GM12864 (cell line): ENCODE data around the gene TMEM203.

Experiments used
- DNase-seq: peaks from one replicate; pipeline ENCODE4 v3.0.0-alpha.2; 2011; ENCODE audit warnings: low read depth
- H3K4me3 ChIP-seq: 2 replicates; pipeline ENCODE4 v1.5.1; 2011; ENCODE audit warnings: mild to moderate bottlenecking, low read depth, low read length, control low read depth
- TF ChIP-seq, protein P1 (sequence below): IDR thresholded peaks from 2 replicates; pipeline ENCODE4 v1.5.1; 2011; ENCODE audit warnings: low read depth, mild to moderate bottlenecking, moderate library complexity, low read length, control low read depth, inconsistent platforms; ENCODE audit errors: missing control alignments

Gene TMEM203

DNA sequence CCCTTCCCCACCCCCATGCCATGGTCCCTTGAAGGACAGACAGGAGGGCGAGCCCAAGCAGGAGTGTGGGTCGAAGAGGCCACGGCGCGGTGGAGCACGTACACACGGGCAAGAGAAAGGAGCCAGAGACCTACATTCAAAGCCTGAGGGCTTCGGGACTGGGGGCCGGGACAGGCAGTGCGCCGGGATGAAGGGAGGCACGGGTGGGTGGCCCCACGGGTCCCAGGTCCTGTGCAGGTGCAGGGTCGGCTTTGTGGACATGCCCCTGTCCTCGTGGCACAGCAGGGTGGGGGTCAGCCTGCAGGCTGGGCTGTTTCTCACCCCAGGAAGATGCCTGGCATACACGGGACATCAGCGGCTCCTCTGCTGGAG, 45.4 kb downstream of the TMEM203 start:
- H3K4me3 ChIP-seq = no peak overlapping the region
- TF ChIP-seq, protein P1, sequence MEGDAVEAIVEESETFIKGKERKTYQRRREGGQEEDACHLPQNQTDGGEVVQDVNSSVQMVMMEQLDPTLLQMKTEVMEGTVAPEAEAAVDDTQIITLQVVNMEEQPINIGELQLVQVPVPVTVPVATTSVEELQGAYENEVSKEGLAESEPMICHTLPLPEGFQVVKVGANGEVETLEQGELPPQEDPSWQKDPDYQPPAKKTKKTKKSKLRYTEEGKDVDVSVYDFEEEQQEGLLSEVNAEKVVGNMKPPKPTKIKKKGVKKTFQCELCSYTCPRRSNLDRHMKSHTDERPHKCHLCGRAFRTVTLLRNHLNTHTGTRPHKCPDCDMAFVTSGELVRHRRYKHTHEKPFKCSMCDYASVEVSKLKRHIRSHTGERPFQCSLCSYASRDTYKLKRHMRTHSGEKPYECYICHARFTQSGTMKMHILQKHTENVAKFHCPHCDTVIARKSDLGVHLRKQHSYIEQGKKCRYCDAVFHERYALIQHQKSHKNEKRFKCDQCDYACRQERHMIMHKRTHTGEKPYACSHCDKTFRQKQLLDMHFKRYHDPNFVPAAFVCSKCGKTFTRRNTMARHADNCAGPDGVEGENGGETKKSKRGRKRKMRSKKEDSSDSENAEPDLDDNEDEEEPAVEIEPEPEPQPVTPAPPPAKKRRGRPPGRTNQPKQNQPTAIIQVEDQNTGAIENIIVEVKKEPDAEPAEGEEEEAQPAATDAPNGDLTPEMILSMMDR = no peak
- no peak for DNase-seq

GRCh38 chr9:137159105-137160053, 46.1 kb downstream of the TMEM203 start:
- TF ChIP-seq, protein P1 = no peak
- H3K4me3 ChIP-seq = no peak overlapping the region
- DNase-seq = no peak

DNA sequence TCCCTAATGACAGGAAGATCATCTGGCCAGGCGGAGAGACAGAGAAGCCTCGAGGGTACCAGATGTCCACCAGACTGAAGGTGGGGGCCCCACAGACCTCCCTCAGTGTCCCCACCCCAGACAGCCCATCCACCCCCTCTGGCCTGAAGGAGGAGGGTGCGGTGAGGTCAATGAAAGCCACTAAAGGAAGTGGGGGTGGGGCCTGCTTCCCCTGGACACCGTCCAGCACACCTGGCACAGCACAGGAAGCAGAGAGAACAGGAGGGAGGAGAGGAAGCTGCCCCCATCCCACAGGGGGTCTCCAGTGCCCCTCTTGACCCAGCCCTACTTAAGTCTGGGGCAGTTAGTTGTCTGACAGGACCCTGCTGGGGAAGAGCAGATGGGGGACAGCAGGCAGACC, 46.8 kb downstream of the TMEM203 start:
- no peak for DNase-seq
- TF ChIP-seq, protein P1 = no peak

GRCh38 chr9:137157618-137158415, 47.6 kb downstream of the TMEM203 start:
- TF ChIP-seq, protein P1 = no peak

More for the DNA sequence above, 46.8 kb downstream of the TMEM203 start:
- no peak overlapping the region for H3K4me3 ChIP-seq

DNA sequence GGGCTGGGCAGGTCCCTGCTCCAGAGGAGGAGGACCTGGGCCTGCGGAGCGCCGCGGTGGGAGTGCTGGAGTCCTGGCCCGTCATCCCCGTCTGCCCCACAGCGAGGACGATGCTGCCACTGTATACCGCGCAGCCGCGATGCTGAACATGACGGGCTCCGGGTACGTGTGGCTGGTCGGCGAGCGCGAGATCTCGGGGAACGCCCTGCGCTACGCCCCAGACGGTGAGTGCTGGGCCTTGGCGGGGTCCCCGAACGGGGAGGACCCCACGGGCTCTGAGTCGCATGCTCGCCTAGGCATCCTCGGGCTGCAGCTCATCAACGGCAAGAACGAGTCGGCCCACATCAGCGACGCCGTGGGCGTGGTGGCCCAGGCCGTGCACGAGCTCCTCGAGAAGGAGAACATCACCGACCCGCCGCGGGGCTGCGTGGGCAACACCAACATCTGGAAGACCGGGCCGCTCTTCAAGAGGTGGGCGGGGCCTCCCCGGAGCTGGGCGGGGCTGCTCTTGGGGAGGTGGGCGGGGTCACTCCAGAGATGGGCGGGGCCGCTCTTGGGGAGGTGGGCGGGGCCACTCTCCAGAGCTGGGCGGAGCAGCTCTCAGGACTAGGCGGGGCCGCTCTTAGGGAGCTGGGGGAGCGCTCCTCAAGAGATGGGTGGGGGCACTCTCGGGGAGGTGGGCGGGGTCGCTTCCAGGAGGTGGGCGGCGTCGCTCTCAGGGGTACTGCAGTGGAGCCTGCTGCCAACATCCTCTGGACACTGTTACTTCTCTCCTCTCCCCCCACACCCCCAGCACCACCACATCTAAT, 48.7 kb downstream of the TMEM203 start:
- H3K4me3 ChIP-seq = peak overlapping the region; percentile 47
- no peak for DNase-seq
- TF ChIP-seq, protein P1 = no peak

More at GRCh38 chr9:137157618-137158415, 47.6 kb downstream of the TMEM203 start:
- H3K4me3 ChIP-seq = no peak overlapping the region
- DNase-seq = no peak
